Cerebellar nuclear complex (tissue), 1 donor: ENCODE data around the gene UTF1.

ENCODE experiments used
- DNase-seq, 2 experiments: peaks; one replicate each; lab custom pipeline; 2025; lab: John Stamatoyannopoulos, UW

UTF1 gene

GRCh38 chr10:133196936-133197758, 32.9 kb upstream of the UTF1 start:
- no peak for DNase-seq

- no peak for DNase-seq
These were observed 32.2 kb upstream of the UTF1 start for GRCh38 chr10:133197786-133198185.

- DNase-seq: no peak
These were observed 31.8 kb upstream of the UTF1 start for GRCh38 chr10:133198206-133198605.

- no peak for DNase-seq
These were observed 31.2 kb upstream of the UTF1 start for GRCh38 chr10:133198621-133199487.

GRCh38 chr10:133199488-133199885, 30.5 kb upstream of the UTF1 start:
- no peak for DNase-seq

- no peak for DNase-seq
These were observed 29.9 kb upstream of the UTF1 start for GRCh38 chr10:133199992-133200611.

GRCh38 chr10:133200621-133201031, 29.4 kb upstream of the UTF1 start:
- DNase-seq: no peak

GRCh38 chr10:133201151-133201947, 28.7 kb upstream of the UTF1 start:
- no peak for DNase-seq

GRCh38 chr10:133201948-133202725, 27.9 kb upstream of the UTF1 start:
- no peak for DNase-seq

GRCh38 chr10:133202778-133203651, 27.0 kb upstream of the UTF1 start:
- no peak for DNase-seq

GRCh38 chr10:133203652-133204195, 26.3 kb upstream of the UTF1 start:
- no peak for DNase-seq

- DNase-seq: no peak
These were observed 25.6 kb upstream of the UTF1 start for GRCh38 chr10:133204226-133205015.

- no peak for DNase-seq
These were observed 24.9 kb upstream of the UTF1 start for GRCh38 chr10:133205146-133205545.

GRCh38 chr10:133206356-133207040, 23.5 kb upstream of the UTF1 start:
- no peak for DNase-seq

GRCh38 chr10:133207041-133207600, 22.9 kb upstream of the UTF1 start:
- DNase-seq: no peak

- DNase-seq: no peak
These were observed 22.4 kb upstream of the UTF1 start for GRCh38 chr10:133207627-133208026.

- DNase-seq: no peak
These were observed 21.6 kb upstream of the UTF1 start for GRCh38 chr10:133208466-133208865.

- no peak for DNase-seq
These were observed 20.9 kb upstream of the UTF1 start for GRCh38 chr10:133209117-133209516.
